Activated T-helper 2 cell treated with anti-CD3 and anti-CD28 coated beads, Interferon-gamma antibody, Interleukin-2, Interleukin-4, amounts not matched to agents 10 μg/mL and 5 μg/mL and 100 μg/mL, durations not matched to agents 14 hours and 24 hours and 36 hours (primary cell): ENCODE results near the gene LOC101059915.
"Not testable (repeated sequence)": the region's sequence is repeated elsewhere in the genome, so short reads cannot be mapped to it uniquely, and the experiment has no call there.

Source experiments
- DNase-seq: peaks from one replicate; pipeline ENCODE4 v3.0.0; 2021; ENCODE audit warnings: low spot score
- H3K27ac Mint-ChIP-seq: one replicate; pipeline ENCODE4 v1.8.0; 2021; ENCODE audit warnings: mixed read lengths
- H3K27me3 Mint-ChIP-seq: one replicate; pipeline ENCODE4 v1.8.0; 2021; ENCODE audit warnings: low read depth, mixed read lengths
- H3K36me3 Mint-ChIP-seq: one replicate; pipeline ENCODE4 v1.8.0; 2021; ENCODE audit warnings: low read depth, mixed read lengths
- H3K4me1 Mint-ChIP-seq: one replicate; pipeline ENCODE4 v1.8.0; 2021; ENCODE audit warnings: low read depth, mixed read lengths
- H3K4me3 Mint-ChIP-seq: one replicate; pipeline ENCODE4 v1.8.0; 2021; ENCODE audit warnings: low read depth, mild to moderate bottlenecking, moderate library complexity, mixed read lengths
- H3K9me3 Mint-ChIP-seq: one replicate; pipeline ENCODE4 v1.8.0; 2021; ENCODE audit warnings: mixed read lengths
- intact Hi-C: fragments of 100-400 bp; cut with micrococcal nuclease; formaldehyde crosslinking; loops from one replicate; pipeline ENCODE4 v1.15.1; 2023

The LOC101059915 gene

GRCh38 chrX:71653344-71653743 is 14.0 kb upstream of the LOC101059915 start:
- DNase-seq, result no peak
- Mint-ChIP-seq H3K4me1 (peaks cover 5% of the 10 kb centered on the region), H3K36me3 (no peaks in the 10 kb centered on the region), H3K27me3 (peaks cover 1% of the 10 kb centered on the region), H3K27ac (no peak overlapping the region), H3K9me3 (no peaks in the 10 kb centered on the region), H3K4me3 (no peak overlapping the region)
- intact Hi-C loops, result loop anchor here (5.0 kb wide), 1 partner anchor 71 kb away; no protein-coding TSS in a partner anchor

GRCh38 chrX:71657267-71657666 is 10.1 kb upstream of the LOC101059915 start:
- Mint-ChIP-seq H3K36me3 (no peaks in the 10 kb centered on the region), H3K27ac (no peak overlapping the region), H3K27me3 (peaks cover 5% of the 10 kb centered on the region), H3K4me1 (peaks cover 3% of the 10 kb centered on the region), H3K4me3 (no peak overlapping the region), H3K9me3 (no peaks in the 10 kb centered on the region)
- no peak for DNase-seq
- intact Hi-C loops, result no loop called here

GRCh38 chrX:71659342-71659741 is 8.0 kb upstream of the LOC101059915 start:
- no peak overlapping the region for H3K27ac Mint-ChIP-seq
- intact Hi-C loops, result no loop called here
- H3K4me1 Mint-ChIP-seq, result peaks cover 14% of the 10 kb centered on the region

GRCh38 chrX:71659959-71660358 is 7.4 kb upstream of the LOC101059915 start:
- peaks cover 17% of the 10 kb centered on the region for H3K4me1 Mint-ChIP-seq
- no peaks in the 10 kb centered on the region for H3K9me3 Mint-ChIP-seq
- intact Hi-C loops, result no loop called here
- H3K36me3 Mint-ChIP-seq, result no peaks in the 10 kb centered on the region
- peaks cover 3% of the 10 kb centered on the region for H3K27me3 Mint-ChIP-seq
- H3K27ac Mint-ChIP-seq, result no peak overlapping the region
- no peak for DNase-seq
- H3K4me3 Mint-ChIP-seq, result no peak overlapping the region

More at GRCh38 chrX:71659342-71659741, 8.0 kb upstream of the LOC101059915 start:
- H3K27me3 Mint-ChIP-seq, result peaks cover 3% of the 10 kb centered on the region
- no peak overlapping the region for H3K4me3 Mint-ChIP-seq
- H3K36me3 Mint-ChIP-seq, result no peaks in the 10 kb centered on the region
- H3K9me3 Mint-ChIP-seq, result no peaks in the 10 kb centered on the region
- no peak for DNase-seq

- no peak overlapping the region for H3K27ac Mint-ChIP-seq
- peaks cover 3% of the 10 kb centered on the region for H3K27me3 Mint-ChIP-seq
- no peaks in the 10 kb centered on the region for H3K36me3 Mint-ChIP-seq
- intact Hi-C loops, result no loop called here
- H3K9me3 Mint-ChIP-seq, result no peaks in the 10 kb centered on the region
- DNase-seq, result no peak
- H3K4me1 Mint-ChIP-seq, result peaks cover 19% of the 10 kb centered on the region
- no peak overlapping the region for H3K4me3 Mint-ChIP-seq
These were observed 6.6 kb upstream of the LOC101059915 start for GRCh38 chrX:71660562-71661416.

- intact Hi-C loops, result no loop called here
- Mint-ChIP-seq H3K4me3 (no peak overlapping the region), H3K27me3 (peaks cover 3% of the 10 kb centered on the region), H3K9me3 (no peaks in the 10 kb centered on the region), H3K4me1 (peaks cover 19% of the 10 kb centered on the region), H3K36me3 (no peaks in the 10 kb centered on the region), H3K27ac (no peak overlapping the region)
- DNase-seq, result no peak
These were observed 5.4 kb upstream of the LOC101059915 start for GRCh38 chrX:71661919-71662318.

- DNase-seq, intact Hi-C loops: not testable (repeated sequence)
These were observed 4.7 kb upstream of the LOC101059915 start for GRCh38 chrX:71662654-71663053.

GRCh38 chrX:71663238-71663637 is 4.1 kb upstream of the LOC101059915 start:
- DNase-seq, H3K27ac Mint-ChIP-seq, H3K4me3 Mint-ChIP-seq, H3K36me3 Mint-ChIP-seq, H3K9me3 Mint-ChIP-seq, intact Hi-C loops, H3K27me3 Mint-ChIP-seq: not testable (repeated sequence)
- H3K4me1 Mint-ChIP-seq, result peaks cover 19% of the 10 kb centered on the region

More at GRCh38 chrX:71662654-71663053, 4.7 kb upstream of the LOC101059915 start:
- not testable (repeated sequence) for H3K27me3 Mint-ChIP-seq, H3K9me3 Mint-ChIP-seq, H3K36me3 Mint-ChIP-seq
- peak overlapping the region; percentile 74 for H3K27ac Mint-ChIP-seq
- peaks cover 19% of the 10 kb centered on the region for H3K4me1 Mint-ChIP-seq
- H3K4me3 Mint-ChIP-seq, result peak overlapping the region; percentile 61

GRCh38 chrX:71664202-71664601 is 3.1 kb upstream of the LOC101059915 start:
- DNase-seq, H3K27me3 Mint-ChIP-seq, H3K36me3 Mint-ChIP-seq, intact Hi-C loops, H3K4me3 Mint-ChIP-seq, H3K9me3 Mint-ChIP-seq, H3K27ac Mint-ChIP-seq: not testable (repeated sequence)
- peaks cover 19% of the 10 kb centered on the region for H3K4me1 Mint-ChIP-seq

- intact Hi-C loops, result no loop called here
- Mint-ChIP-seq H3K9me3 (no peaks in the 10 kb centered on the region), H3K36me3 (no peaks in the 10 kb centered on the region), H3K4me1 (peaks cover 19% of the 10 kb centered on the region), H3K27me3 (peaks cover 3% of the 10 kb centered on the region), H3K27ac (no peak overlapping the region), H3K4me3 (no peak overlapping the region)
- DNase-seq, result no peak
These were observed 2.4 kb upstream of the LOC101059915 start for GRCh38 chrX:71664889-71665491.

GRCh38 chrX:71665747-71666146 is 1.6 kb upstream of the LOC101059915 start:
- no peaks in the 10 kb centered on the region for H3K36me3 Mint-ChIP-seq
- no peaks in the 10 kb centered on the region for H3K9me3 Mint-ChIP-seq
- no peak for DNase-seq
- peaks cover 26% of the 10 kb centered on the region for H3K4me1 Mint-ChIP-seq
- no peak overlapping the region for H3K27ac Mint-ChIP-seq
- no peak overlapping the region for H3K4me3 Mint-ChIP-seq
- H3K27me3 Mint-ChIP-seq, result peaks cover 3% of the 10 kb centered on the region
- intact Hi-C loops, result no loop called here

GRCh38 chrX:71666240-71667223 is 814 bp upstream of the LOC101059915 start:
- Mint-ChIP-seq H3K4me1 (peaks cover 34% of the 10 kb centered on the region), H3K4me3 (no peak overlapping the region), H3K36me3 (no peaks in the 10 kb centered on the region), H3K27me3 (no peaks in the 10 kb centered on the region), H3K9me3 (no peaks in the 10 kb centered on the region), H3K27ac (no peak overlapping the region)
- intact Hi-C loops, result no loop called here
- no peak for DNase-seq
